H4 (cell line): ENCODE data around the gene GNAT1. TPM values are rescaled to one million over a fixed set of nuclear protein-coding genes. Genes with fewer than 3 reads are reported as not detected.

ENCODE experiments used
- DNase-seq: peaks from one replicate; pipeline ENCODE4 v3.0.0-alpha.2; 2015; ENCODE audit warnings: low spot score
- total RNA-seq: library from RNA; depleted of rRNA; stranded (reverse); fragments of >200 nt; shearing (Covaris generic); gene quantifications from 2 replicates; pipeline ENCODE4 v1.2.3, GENCODE V29; 2014; rRNA removed

The GNAT1 gene
- not detected in 2 replicates for total RNA-seq

DNA sequence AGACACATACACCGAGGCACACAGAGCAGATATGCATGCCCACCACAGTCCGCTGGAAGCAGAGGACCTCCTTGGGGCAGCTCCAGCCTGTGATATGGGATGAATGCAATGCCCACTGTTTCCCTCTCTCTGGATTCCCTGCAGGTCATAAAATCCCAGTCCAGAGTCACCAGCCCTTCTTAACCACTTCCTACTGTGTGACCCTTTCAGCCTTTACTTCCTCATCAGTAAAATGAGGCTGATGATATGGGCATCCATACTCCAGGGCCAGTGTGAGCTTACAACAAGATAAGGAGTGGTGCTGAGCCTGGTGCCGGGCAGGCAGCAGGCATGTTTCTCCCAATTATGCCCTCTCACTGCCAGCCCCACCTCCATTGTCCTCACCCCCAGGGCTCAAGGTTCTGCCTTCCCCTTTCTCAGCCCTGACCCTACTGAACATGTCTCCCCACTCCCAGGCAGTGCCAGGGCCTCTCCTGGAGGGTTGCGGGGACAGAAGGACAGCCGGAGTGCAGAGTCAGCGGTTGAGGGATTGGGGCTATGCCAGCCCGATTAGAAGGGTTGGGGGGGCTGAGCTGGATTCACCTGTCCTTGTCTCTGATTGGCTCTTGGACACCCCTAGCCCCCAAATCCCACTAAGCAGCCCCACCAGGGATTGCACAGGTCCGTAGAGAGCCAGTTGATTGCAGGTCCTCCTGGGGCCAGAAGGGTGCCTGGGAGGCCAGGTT is at the start of gene GNAT1:
Gene GNAT1, plus strand, starts transcription at position 675 of the 725 bp plus-strand sequence. CDS start 116 bp downstream, outside the sequence.
- no peak for DNase-seq

DNA sequence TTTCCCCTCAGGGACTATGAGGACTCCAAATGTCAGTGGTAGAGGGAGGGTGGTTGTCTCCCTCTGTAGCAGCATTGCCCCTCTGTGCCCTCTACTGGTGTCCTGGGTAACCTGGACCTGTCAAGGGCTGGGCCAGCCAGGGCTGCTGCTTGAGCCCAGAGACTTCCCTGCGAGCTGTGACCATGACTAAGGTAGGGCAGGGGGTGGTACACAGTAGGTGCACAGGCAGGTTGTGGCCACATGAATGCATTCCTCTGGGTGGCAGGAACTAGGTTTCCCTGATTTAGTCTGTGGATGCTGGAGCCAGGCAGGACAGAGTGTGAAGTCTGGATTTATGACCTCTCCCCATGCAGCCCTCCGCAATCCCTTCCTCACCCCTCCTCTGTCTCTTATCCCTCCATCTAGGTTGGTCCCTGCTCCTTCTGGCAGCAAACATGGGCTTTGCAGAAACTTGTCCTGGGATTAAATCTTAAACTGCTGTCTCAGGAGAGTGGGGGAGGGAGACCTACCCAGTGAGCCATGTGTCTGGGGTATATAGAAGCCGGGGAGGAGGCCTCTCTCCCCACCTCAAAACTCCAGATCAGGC is 45.0 kb upstream of the GNAT1 start:
- no peak for DNase-seq

DNA sequence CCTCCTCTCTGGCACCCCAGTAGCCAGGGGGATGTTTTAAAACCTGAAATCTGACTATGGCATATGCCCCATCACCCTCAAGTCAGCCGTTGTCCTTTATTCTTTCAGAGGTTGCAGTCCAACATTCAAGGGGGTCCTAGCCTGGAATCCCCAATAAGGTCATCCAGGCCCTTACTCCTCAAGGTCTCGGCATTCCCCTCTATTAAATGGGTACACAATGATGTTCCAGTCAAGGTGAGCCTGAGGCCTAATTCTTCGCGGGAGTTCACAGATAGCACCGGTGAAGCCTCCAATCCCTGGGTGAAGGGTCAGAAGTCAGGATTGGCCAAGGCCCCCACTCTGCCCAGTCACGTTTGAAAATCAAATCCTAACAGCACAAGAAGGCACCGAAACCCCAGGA is 44.4 kb upstream of the GNAT1 start:
- no peak for DNase-seq

DNA sequence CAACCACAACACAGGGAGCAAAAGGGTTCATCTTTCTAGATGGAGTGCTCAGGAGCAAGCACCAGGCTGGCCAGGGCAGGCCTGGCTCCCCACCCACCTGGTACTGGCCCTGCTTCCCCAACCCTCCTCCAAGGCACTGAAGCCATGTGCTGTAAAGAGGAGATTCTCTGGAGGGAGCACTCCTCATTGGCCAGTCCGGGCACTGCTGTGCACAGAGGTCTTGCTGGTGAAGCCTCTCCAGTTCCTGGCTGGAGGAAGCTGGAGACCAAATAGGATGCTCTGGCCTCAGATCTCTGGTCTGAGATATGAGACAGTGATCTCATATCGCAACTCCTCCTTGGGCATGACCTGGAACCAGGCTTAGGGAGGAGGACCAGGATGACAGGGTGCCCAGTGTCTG is 44.0 kb upstream of the GNAT1 start:
- no peak for DNase-seq

DNA sequence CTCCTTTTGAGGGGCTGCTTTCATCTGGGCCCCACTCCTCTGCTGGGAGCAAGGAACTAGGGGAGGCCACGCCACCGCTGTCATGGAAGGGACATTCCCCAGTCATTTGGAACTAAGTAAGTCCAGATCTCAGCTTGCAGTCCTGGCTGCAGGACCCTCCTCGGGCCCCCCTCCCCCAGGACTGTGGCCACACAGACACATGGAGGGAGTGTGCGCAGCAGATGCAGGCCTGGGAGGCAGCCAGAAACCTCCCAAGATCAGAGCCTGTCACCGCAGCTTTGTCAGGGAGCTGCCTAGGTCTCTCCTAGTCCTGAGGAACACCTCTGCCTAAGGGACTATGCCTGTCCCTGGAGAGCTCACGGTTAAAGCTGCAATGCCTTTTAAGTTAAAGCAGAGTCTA is 43.5 kb upstream of the GNAT1 start:
- DNase-seq: no peak

DNA sequence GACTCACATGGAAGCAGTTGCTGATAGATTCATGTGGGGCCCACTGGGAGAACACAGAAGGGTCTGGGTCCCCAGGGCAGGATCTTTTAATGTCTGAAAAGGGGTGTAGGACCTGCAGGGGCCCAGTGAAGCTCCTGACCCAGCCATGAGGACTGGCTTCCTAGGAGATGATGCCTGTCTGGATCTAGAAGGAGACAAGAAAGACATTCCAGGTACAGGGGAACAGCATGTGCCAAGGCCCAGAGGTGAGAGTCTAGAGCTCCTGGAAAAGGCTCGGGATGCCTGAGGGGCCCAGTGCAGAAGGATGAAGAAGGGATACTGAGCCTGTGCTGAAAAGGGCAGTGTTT is 41.0 kb upstream of the GNAT1 start:
- DNase-seq: no peak

DNA sequence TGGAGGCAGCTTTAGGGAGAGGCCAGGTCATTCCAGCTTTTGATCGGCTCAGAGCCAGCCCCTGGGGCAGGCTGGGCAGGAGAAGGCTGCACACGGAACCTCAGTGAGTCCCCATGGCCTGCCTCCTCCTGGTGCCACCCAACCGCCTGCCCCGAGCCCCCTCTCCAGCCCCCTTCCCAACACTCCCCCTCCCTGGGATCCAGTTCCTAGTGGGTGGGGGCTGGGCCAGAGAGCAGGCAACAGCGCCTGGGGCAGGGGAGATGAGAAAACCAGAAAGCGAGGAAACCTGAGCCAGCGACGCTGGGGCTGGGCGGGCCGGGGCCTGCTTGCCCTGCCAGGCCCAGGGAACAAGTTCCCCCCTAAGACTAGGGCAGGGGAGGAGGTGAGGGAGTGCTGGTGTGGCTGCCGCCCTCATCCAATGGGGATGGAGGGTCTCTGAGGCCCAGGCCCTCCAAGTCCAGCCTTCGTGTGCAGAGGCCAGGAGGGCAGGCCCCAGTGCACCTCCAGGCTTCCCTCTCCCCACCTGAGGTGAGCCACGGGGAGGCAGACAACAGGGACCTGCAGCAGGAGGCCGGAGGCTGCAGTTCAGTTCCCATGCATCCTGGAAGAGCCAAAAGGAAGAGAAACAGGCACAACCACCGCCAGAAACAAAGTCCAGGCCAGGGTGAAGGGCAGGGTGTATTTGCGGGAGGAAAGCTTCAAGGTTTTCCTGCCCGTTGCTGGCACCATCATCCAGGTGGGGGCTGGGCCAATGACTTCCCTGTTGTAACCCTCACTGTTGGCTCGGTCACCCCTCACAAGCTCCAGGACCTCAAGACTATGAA is 40.3 kb upstream of the GNAT1 start:
- DNase-seq: no peak

DNA sequence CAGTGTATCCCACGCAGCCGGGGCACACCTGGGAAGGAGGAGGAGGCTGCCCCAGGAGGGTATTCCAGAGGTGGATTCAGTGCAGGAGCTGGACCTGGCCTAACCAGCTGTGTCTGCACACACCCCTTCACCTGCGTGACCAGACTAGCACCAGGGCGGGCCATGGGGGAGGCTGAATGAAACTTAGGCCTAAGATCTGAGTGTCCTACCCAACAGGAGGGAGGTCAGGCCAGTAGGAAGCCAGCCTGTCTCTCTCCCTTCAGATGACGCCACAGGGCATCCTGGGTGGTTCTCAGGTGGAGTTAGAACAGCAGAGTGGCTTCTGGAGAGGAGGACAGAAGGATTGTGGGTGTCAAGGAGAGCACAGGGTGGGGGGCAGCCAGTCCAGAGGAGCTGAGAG is 39.7 kb upstream of the GNAT1 start:
- DNase-seq: no peak

DNA sequence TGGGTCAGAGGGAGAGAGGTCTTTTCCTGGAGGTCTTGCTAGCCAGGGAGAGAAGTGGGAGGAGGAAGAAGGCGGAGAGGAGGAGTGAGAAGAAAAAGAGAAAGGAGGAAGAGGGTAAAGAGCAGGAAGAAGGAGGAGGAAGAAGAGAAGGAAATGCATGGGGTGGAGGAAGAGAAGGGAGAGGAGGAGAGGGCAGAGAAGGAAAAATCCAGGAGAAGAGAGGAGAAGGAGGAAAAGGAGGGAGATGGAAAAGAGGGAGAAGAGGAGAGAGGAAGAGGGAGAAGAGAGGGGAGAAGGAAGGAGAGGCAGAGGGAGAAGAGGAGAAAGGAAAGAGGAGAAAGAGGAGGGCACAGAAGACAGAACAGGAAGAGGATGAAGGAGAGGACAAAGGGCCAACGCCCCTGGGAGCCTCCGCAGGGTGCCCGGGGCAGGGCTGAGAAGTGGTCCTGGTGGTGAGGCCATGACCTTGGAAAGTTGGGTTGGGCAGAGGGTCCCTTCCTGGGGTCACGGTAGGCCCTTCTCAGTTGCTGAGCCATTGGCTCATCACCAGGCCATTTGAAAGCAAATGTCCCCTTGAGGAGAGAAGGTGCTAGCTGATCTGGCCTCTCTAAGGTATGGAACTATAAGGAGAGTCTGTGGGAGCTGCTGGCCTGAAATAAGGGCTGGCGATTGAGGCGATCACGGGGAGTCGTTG is 37.5 kb upstream of the GNAT1 start:
- no peak for DNase-seq

DNA sequence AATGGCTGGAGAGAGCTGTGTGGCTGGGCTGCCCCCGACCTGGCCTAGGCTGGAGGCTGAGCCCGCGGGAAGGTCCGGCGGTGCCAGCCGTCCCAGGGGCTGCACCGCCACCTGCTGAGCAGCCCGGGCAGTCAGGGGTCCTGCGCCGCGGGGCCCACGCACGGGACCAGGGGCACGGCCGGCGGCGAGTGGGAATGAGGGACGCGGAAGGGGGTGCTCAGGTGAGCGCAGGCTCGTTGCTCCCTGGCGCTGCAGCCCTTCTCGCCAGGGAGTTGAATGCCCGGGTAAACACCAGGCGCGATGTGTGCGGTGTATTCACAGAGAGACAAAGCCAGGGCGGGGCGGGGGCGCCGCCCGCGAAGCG is 37.0 kb upstream of the GNAT1 start:
- DNase-seq: no peak

DNA sequence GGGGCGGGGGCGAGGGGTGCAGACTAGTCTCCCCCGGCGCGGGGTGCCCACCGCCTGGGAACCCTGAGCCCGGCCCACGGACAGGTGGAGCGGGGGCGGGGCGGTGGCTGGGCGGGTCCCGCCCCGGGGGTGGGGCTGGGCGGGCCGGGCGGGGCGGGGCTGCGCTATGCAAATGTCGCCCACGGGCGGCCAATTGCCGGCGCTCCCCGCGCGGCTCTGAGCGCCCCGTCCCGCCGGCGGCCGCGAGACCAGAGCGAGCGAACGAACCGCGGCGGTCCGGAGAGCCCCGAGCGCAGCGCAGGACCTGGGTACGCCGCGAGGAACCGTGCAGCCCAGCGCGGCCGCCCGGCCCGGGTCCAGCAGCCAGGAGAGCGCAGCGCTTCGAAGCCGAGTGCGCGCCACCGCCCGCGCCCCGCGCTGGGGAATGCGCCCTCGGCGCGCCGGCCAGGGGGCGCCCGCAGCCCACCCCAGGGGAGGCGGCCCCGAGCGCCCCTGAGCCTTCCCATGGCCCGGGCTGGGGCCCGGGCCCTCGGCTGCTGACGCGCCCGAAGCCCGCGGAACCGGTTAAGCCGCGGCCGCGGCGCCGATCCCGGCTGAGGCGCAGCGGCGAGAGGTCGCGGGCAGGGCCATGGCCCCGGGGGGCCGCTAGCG is 36.4 kb upstream of the GNAT1 start, which contains the start of gene SEMA3F:
Gene SEMA3F, plus strand, starts transcription at position 485 of the 651 bp plus-strand sequence. CDS start 4,299 bp downstream, outside the sequence.
- no peak for DNase-seq

DNA sequence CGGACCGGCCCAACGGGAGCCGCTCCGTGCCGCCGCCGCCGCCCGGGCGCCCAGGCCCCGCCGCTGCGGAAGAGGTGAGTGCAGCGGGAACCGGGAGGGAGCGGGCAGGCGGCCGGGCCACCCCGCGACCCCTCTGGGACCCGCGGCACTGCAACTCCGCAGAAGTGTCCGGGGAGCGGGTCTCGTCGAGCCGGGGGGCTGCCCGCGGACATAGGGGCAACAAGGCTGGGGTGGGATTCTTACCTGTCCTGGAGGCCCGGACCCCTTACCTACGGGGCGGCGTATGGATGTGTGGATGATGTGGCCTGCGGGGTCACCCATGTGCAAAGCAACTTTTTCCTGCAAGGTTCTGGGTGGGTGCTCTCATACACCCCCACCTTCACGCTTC is 35.9 kb upstream of the GNAT1 start:
- DNase-seq: no peak

DNA sequence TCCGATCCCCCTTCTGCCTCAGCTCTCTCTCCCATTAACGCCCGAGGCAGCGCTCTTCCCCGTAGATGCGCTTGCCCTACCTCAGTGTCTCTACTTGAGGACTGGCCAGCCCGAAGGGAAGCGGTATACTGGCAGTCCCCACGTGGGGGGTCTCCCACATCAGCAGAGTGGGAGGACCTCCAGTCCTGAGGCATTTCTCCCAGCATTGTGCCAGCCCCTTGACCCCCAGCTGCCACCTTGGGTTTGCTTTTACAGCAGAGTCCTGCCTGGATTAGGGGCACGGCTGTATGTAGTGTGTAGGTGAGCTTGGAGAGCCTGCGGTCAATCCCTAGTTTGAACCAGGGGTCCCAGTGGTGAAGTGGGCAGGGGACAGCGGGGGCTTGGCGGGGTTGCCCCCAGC is 35.5 kb upstream of the GNAT1 start:
- no peak for DNase-seq

DNA sequence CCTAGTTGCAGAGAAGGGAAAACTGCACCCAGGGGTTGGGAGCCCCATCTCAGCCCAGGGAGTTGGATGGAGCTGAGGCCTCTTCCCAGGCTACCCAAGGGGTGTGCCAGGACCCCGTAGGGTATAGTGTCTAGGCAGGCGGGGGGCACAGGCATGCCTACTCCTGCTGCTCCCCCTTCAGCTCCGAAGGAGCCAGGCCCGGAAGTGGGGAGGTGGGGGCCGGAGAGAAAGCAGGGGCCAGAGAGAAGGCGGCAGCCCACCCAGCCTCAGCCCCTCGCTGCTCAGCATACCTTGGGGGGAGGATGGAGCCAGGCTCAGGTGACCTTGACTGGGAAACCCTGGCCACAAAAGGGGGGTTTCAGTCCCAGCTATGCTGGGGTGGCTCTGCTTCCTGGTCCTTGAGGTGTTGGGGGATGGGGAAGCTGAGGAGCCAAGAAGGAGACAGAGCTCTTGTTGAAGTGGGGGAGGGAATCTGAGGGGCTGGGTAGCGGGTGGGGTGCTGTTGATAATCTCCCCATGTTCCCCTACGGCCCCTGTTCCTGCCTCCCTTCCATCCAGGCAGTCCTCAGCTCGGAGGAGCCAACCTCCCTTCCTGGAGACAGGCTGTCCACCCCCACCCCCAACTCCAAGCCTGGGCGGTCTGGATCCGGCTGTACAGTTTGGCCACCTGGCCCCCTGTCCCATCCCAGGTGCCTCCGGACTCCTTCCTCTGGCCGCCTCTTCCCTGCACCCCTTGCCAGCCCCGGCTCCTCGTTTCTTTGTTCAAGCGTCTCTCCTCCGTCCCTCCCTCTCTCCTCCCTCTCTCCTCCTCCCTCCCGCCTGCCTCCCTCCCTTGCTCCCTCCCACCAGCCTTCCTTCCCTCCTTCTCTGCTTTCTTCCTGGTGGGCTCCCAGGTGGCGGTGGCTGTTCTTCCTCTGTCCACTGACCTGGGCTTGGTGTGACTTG is 34.6 kb upstream of the GNAT1 start:
- DNase-seq: no peak

DNA sequence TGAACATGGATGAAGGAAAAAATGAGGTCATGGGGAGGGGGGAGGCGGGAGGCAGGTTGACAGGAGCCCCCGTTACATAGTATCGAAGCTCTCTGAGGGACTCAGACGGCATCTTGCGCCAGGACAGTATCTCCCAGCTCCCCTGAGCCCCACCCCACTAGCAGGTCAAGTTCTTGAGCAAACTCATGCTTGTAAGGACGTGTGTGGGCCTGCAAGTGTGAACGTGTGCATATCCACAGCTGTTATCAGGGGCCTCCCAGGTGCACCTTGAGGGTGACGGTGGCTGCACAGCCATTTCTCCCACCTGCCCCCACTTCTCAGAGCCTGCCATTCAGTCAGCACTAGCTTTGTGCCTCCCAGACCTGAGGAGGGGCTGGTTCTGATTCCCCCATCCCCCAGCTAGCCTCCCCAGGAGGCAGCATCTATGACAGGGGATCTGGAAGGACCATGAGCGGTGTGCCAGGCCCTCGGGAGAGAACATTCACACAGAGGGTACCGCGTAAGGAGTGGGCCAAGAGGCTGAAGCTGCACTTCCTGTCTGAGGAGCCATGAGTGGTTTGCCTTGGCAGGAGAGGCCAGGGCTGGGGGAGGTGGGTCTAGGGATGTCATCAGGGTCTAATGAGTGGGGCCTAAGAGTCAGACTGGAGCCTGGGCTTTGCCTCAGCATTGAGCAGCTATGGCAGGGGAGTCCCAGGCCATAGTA is 33.4 kb upstream of the GNAT1 start:
- DNase-seq: no peak

DNA sequence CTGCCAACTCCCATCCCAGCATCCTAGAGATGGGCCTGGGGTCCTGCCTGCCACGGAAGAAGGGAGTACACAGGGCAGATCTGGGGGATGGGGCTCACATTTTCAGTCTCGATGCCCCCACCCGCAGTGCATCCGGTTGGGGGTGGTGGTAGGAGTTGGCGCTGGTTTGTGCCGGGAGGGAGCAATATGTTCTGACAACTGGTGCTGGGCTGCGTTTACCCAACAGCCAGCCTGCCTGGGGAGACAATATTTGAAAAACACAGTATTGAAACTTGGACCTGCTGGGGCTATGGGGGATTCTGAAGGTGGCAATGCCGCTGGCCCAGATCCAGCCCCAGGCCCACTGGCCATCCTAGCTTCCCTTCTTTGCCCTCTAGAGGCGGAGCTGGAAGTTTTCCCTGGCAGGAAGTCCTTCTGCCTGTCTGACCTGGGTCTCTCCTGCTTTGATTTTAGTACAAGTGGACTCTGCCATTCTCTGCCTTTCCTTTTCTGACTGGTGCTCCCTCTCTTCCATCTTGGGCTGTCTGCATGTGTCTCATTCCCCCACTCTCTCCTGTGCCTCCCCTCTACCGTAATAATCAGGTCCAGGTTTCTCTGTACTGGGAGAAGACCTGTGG is 32.8 kb upstream of the GNAT1 start:
- no peak for DNase-seq

DNA sequence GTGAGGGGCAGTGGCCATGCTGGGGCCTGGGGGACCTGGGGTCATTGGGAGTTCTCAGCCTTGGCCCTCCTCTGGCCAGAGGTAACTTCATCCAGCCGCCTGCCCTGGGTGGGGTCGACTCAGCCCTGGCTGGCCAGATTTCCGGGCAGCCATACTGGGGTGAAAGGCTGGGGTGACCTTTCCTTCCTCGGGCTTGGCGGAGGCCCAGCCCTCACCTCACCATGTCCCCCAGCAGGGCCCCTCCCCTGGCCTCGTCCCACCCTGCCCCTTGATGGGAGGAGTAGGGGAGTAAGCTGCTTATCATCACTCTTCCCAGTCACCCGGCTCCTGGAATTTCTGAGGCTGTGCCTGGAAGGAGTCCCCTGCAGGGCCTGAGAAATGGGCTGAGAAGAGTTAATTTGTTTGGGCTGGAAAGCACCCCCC is 30.8 kb upstream of the GNAT1 start:
- no peak for DNase-seq

DNA sequence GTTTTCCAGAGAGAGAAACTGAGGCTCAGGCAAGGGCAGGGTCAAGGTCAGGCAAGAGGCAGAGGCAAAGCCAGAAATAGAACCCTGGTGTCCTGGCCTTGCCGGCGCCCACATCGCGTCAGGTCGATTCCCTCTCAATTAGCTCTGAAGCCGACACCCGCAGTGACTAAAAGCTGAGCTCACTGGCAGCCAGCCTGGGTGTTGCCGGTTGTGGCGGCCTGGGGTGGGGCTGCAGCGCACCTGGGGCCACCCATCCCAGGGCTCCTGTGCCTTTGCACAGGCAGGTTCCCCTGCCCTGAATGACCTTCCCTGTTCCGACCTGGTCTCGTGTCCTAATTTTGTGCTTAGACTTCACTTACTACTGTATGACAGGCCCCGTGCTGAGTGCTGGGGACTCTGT is 30.1 kb upstream of the GNAT1 start:
- DNase-seq: no peak

DNA sequence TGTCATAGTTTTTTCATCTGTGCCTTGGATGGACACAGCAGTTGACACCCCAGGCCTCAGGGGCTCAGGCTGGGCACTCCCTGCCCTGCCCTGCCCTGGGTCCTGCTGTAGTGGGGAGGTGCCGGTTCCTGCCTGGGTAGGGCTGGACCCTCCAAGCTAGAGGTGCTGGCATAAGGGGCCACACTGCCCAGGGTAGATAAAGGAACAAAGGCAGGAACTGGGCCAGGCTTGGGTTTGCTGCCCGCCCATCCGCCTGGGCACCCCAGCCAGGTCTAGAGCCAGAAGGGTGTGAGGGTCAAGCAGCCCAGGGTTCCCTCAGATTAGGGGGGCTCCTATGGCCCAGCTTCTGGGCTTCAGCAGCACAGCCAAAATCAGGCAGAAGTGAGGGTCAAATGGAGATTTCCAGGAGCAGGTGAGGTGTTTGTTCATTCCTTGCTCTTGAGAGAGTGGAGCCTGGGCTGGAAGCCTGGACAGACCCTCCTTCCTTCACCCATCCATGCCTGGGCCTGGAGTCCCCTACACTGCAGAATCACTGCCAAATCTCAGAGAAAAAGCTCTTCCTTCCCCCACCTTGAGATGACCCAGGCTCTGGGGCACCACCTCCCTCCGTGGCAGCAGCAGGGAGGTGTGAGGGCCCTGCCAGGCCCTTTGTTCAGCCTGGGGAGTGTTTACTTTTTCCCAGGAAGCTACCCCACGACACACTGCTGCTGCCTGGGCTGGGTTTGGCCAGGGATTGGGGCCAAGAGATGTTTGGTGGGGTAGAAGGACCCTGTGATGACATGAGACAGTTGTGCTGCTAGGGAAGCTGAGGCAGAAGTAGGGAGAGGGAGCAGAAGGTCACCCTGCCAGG is 29.2 kb upstream of the GNAT1 start:
- DNase-seq: no peak
